Measurements from ENCODE around the gene PKP4. TPM values are rescaled to one million over a fixed set of nuclear protein-coding genes. Genes with fewer than 3 reads are reported as not detected.

PKP4 gene
- total and polyA plus RNA-seq, 2 donors (not counting 1 experiment from before 2014, with no cell fraction given), result 2.0 to 13.3 TPM

DNA sequence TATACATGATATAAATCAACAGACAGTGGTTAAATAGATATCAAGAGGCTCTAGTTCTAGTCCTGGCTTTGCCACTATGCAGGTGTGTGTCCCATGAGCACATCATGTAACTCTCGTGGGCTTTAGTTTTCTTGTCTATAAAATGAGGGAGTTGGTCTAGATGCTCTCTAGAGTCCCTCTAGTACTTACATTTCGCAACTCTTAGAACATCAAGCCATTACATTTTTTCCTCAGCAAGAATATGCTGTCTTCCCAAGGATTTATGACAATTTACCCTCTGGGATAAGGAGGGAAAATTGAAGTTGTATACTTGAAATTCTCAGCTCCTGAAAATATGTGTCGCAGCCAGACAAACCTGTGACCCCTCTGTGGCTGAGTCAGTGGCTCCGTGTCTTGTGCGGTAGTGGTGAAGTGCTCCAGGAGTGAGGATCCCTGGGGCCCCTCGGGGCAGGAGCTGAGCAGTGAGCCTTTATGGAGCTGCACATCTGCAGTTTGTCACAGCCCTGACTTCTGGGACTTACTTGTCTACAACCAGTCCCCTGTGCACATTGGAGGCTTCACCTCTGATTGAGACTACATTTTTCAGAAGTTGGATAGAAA lies 6.8 kb downstream of the PKP4 start:
- Histone ChIP-seq H3K4me1 (ENCODE audit: control insufficient read depth in 2 of 2, insufficient read depth in 2 of 2, low read length in 2 of 2) (peaks cover under 1 to 1% of the 10 kb centered on the region in 2 donors), H4K20me1 (ENCODE audit: control insufficient read depth, insufficient read depth, low read length, poor library complexity, severe bottlenecking) (no peaks in the 10 kb centered on the region), H3K36me3 (replicated peaks in 1 of 2; ENCODE audit: control extremely low read depth in 1 of 2, control insufficient read depth in 1 of 2, extremely low read depth in 1 of 2, insufficient read depth in 2 of 2, low read length in 1 of 2) (no peaks in the 10 kb centered on the region), H3K79me2 (ENCODE audit: control insufficient read depth, insufficient read depth, low read length) (no peaks in the 10 kb centered on the region), H3K9me3 (ENCODE audit: control extremely low read depth in 1 of 3, control insufficient read depth in 2 of 3, insufficient read depth in 1 of 3, low read length in 2 of 3) (no peaks in the 10 kb centered on the region), H3K4me2 (replicated peaks; ENCODE audit: low read depth, low read length, poor library complexity, severe bottlenecking) (no peak overlapping the region), H3K9ac (ENCODE audit: low read length) (no peak overlapping the region), H3K27me3 (replicated peaks in 1 of 4; ENCODE audit: control extremely low read depth in 1 of 4, control insufficient read depth in 3 of 4, insufficient read depth in 4 of 4, low read length in 3 of 4) (peaks cover 0 to 11% (median 2%) of the 10 kb centered on the region in 4 experiments), H2AFZ (ENCODE audit: insufficient read depth, low read depth, low read length, poor library complexity, severe bottlenecking) (no peak overlapping the region), H3K27ac (ENCODE audit: low read length in 2 of 2) (no peak overlapping the region), H3K4me3 (ENCODE audit: control extremely low read depth in 1 of 5, extremely low read depth in 1 of 5, insufficient read depth in 1 of 5, low read depth in 2 of 5, low read length in 4 of 5) (no peak overlapping the region)
- Mint-ChIP-seq H3K27me3 (peaks cover 11% of the 10 kb centered on the region), H3K27ac (no peak overlapping the region), H3K4me3 (no peak overlapping the region), H3K4me1 (peaks cover under 1% of the 10 kb centered on the region), H3K9me3 (ENCODE audit: insufficient read depth) (no peaks in the 10 kb centered on the region)
- ChIA-PET CTCF (no interaction called here), POLR2A (no interaction called here)
- DNase-seq, result no peak
- WGBS (ENCODE audit: insufficient coverage), result 89% methylated on average over 4 of the region's 6 CpGs
- ATAC-seq (ENCODE audit: low read depth), result no peak
- TF ChIP-seq EZH2 (IDR thresholded peaks at IDR 0.05; ENCODE audit: borderline replicate concordance, insufficient read depth, low read depth, low read length, poor library complexity, severe bottlenecking), result no peak
- TF ChIP-seq, protein P1, sequence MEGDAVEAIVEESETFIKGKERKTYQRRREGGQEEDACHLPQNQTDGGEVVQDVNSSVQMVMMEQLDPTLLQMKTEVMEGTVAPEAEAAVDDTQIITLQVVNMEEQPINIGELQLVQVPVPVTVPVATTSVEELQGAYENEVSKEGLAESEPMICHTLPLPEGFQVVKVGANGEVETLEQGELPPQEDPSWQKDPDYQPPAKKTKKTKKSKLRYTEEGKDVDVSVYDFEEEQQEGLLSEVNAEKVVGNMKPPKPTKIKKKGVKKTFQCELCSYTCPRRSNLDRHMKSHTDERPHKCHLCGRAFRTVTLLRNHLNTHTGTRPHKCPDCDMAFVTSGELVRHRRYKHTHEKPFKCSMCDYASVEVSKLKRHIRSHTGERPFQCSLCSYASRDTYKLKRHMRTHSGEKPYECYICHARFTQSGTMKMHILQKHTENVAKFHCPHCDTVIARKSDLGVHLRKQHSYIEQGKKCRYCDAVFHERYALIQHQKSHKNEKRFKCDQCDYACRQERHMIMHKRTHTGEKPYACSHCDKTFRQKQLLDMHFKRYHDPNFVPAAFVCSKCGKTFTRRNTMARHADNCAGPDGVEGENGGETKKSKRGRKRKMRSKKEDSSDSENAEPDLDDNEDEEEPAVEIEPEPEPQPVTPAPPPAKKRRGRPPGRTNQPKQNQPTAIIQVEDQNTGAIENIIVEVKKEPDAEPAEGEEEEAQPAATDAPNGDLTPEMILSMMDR (IDR thresholded peaks at IDR 0.05), result no peak
- intact Hi-C loops (cut with micrococcal nuclease), result no loop called here

DNA sequence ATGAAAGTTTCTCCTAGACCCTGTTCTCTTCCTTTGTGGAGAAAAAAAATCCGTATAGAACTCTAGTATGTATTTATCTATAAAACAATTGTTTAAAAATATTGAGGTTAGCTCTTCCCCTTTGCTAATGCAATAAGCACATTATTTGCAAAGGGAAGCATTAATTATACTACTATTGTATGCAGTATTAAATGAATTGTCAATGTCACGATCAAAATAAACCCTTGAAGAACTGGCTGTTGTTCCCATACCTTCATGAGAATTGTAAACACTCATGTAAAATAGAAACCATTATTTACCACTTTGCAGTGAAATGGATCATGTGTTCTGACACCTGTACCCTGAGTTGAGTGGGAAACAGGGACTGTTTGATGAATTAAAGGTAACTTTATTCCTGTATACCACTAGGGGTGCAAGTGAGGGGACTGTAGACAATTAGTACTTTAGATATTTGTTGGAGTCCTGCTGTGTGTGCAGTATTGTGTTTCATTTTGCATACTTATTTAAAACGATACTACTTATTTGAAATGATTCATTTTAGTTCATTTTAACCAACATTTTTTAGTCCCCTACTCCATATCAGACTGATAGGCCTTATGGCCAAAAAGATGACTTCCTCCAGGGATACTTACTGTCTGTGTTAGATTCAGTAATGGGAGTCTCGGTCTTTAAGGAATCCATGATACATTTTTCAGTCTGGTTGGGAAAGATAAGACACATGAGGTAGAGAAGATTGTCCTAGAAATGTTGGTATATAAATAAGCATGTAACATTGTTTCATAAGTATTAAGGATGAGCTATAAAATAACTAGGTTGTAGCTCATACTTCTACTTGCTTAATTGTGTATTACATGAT lies 7.9 kb downstream of the PKP4 start:
- CTCF ChIA-PET, result interaction anchor here (0.6 kb wide), 1 partner anchor 19 kb away, joined by 3 read pairs; no protein-coding TSS in a partner anchor
- POLR2A ChIA-PET, result no interaction called here

More for the DNA sequence above, 7.9 kb downstream of the PKP4 start:
- DNase-seq, result peak; percentile 14
- no peaks in the 10 kb centered on the region for H3K4me1 Mint-ChIP-seq
- Histone ChIP-seq H3K79me2 (ENCODE audit: control insufficient read depth, insufficient read depth, low read length) (no peaks in the 10 kb centered on the region), H3K4me3 (ENCODE audit: control extremely low read depth in 1 of 5, extremely low read depth in 1 of 5, insufficient read depth in 1 of 5, low read depth in 2 of 5, low read length in 4 of 5) (no peak overlapping the region), H2AFZ (ENCODE audit: insufficient read depth, low read depth, low read length, poor library complexity, severe bottlenecking) (no peak overlapping the region), H3K9me3 (ENCODE audit: control extremely low read depth in 1 of 3, control insufficient read depth in 2 of 3, insufficient read depth in 1 of 3, low read length in 2 of 3) (no peaks in the 10 kb centered on the region), H3K4me2 (replicated peaks; ENCODE audit: low read depth, low read length, poor library complexity, severe bottlenecking) (no peak overlapping the region), H3K9ac (ENCODE audit: low read length) (no peak overlapping the region), H3K27me3 (replicated peaks in 1 of 4; ENCODE audit: control extremely low read depth in 1 of 4, control insufficient read depth in 3 of 4, insufficient read depth in 4 of 4, low read length in 3 of 4) (peaks cover 0 to 3% (median under 1%) of the 10 kb centered on the region in 4 experiments), H3K4me1 (ENCODE audit: control insufficient read depth in 2 of 2, insufficient read depth in 2 of 2, low read length in 2 of 2) (no peaks in the 10 kb centered on the region), H4K20me1 (ENCODE audit: control insufficient read depth, insufficient read depth, low read length, poor library complexity, severe bottlenecking) (no peaks in the 10 kb centered on the region), H3K27ac (ENCODE audit: low read length in 2 of 2) (no peak overlapping the region), H3K36me3 (replicated peaks in 1 of 2; ENCODE audit: control extremely low read depth in 1 of 2, control insufficient read depth in 1 of 2, extremely low read depth in 1 of 2, insufficient read depth in 2 of 2, low read length in 1 of 2) (no peaks in the 10 kb centered on the region)
- no CpG with 5 or more reads among the region's 4 CpGs for WGBS (ENCODE audit: insufficient coverage)
- no peaks in the 10 kb centered on the region for H3K9me3 Mint-ChIP-seq (ENCODE audit: insufficient read depth)
- TF ChIP-seq, protein P1 (IDR thresholded peaks at IDR 0.05), result peak; percentile 60
- no peak for TF ChIP-seq EZH2 (IDR thresholded peaks at IDR 0.05; ENCODE audit: borderline replicate concordance, insufficient read depth, low read depth, low read length, poor library complexity, severe bottlenecking)
- H3K27ac Mint-ChIP-seq, result no peak overlapping the region
- H3K27me3 Mint-ChIP-seq, result peaks cover 8% of the 10 kb centered on the region
- intact Hi-C loops (cut with micrococcal nuclease), result no loop called here
- ATAC-seq (ENCODE audit: low read depth), result peak; percentile 31
- H3K4me3 Mint-ChIP-seq, result no peak overlapping the region
